PC-3 (cell line): ENCODE data around the gene PRLR. TPM values are rescaled to one million over a fixed set of nuclear protein-coding genes. Genes with fewer than 3 reads are reported as not detected.

Experiments used
- ATAC-seq: fragments of 200-7000 bp; cut with Tn5 transposase; 2 replicates; pipeline ENCODE4 v1.9.1; 2020; ENCODE audit warnings: mild to moderate bottlenecking, moderate library complexity
- BruUV-seq: library from RNA; stranded (reverse); fragments of 400-500 nt; replicated peaks from 2 replicates; lab custom pipeline; 2021; lab: Mats Ljungman, UMichigan
- CTCF ChIA-PET: fragments of 300-600 bp; sonication (Branson Sonifier 250); formaldehyde crosslinking; loops from one replicate; lab custom pipeline; 2022; ENCODE audit warnings: antibody characterized with exemption; lab: Charles Lee
- POLR2A ChIA-PET: fragments of 300-600 bp; sonication (Branson Sonifier 250); formaldehyde crosslinking; loops from one replicate; lab custom pipeline; 2022; ENCODE audit warnings: antibody characterized with exemption; ENCODE audit not compliant: unreplicated experiment; lab: Charles Lee
- DNase-seq: peaks from one replicate; pipeline ENCODE4 v3.0.0-alpha.2; 2015
- H2AFZ ChIP-seq: fragments of 300-600 bp; sonication (generic); 2 replicates; pipeline ENCODE4 v1.6.0; 2016; ENCODE audit warnings: antibody characterized with exemption, low read length
- H3F3A ChIP-seq: fragments of 300-600 bp; sonication (generic); one replicate; pipeline ENCODE4 v1.6.0; 2017; ENCODE audit warnings: antibody characterized with exemption, low read length, control low read depth, mild to moderate bottlenecking; ENCODE audit not compliant: unreplicated experiment
- H3K27ac ChIP-seq: fragments of 300-600 bp; sonication (generic); 2 replicates; pipeline ENCODE4 v1.5.1; 2016; ENCODE audit warnings: mild to moderate bottlenecking, low read length
- H3K27me3 ChIP-seq: fragments of 300-600 bp; sonication (generic); 2 replicates; pipeline ENCODE4 v1.6.1; 2016; ENCODE audit warnings: low read length, mixed read lengths
- H3K36me3 ChIP-seq: fragments of 300-600 bp; sonication (generic); 2 replicates; pipeline ENCODE4 v1.6.1; 2016; ENCODE audit warnings: low read depth, mixed run types, low read length, mixed read lengths
- H3K4me1 ChIP-seq: fragments of 300-600 bp; sonication (generic); 2 replicates; pipeline ENCODE4 v1.5.1; 2016; ENCODE audit warnings: low read length; ENCODE audit not compliant: insufficient read depth
- H3K4me2 ChIP-seq: fragments of 300-600 bp; sonication (generic); 2 replicates; pipeline ENCODE4 v1.6.0; 2016; ENCODE audit warnings: low read length
- H3K4me3 ChIP-seq: fragments of 300-600 bp; sonication (generic); 2 replicates; pipeline ENCODE4 v1.5.1; 2016; ENCODE audit warnings: mild to moderate bottlenecking, low read length, mixed read lengths
- H3K79me2 ChIP-seq: fragments of 300-600 bp; sonication (generic); 2 replicates; pipeline ENCODE4 v1.6.1; 2017; ENCODE audit warnings: low read length, mixed read lengths
- H3K9ac ChIP-seq: fragments of 300-600 bp; sonication (generic); 2 replicates; pipeline ENCODE4 v1.6.0; 2016; ENCODE audit warnings: mild to moderate bottlenecking, low read length
- H3K9me2 ChIP-seq: fragments of 300-600 bp; sonication (generic); replicated peaks from 2 replicates; pipeline ENCODE4 v1.6.1; 2016; ENCODE audit warnings: mixed run types, low read length, mixed read lengths
- H3K9me3 ChIP-seq: fragments of 300-600 bp; sonication (generic); 2 replicates; pipeline ENCODE4 v1.6.1; 2016; ENCODE audit warnings: low read length, mixed read lengths
- H4K20me1 ChIP-seq: fragments of 300-600 bp; sonication (generic); 2 replicates; pipeline ENCODE4 v1.6.1; 2016; ENCODE audit warnings: low read length, mixed read lengths
- EZH2 ChIP-seq: fragments of 300-600 bp; sonication (generic); IDR thresholded peaks from one replicate; pipeline ENCODE4 v1.6.1; 2017; ENCODE audit warnings: antibody characterized with exemption, mild to moderate bottlenecking, low read length; ENCODE audit not compliant: unreplicated experiment
- EZH2phosphoT487 ChIP-seq: fragments of 300-600 bp; sonication (generic); IDR thresholded peaks from 2 replicates; pipeline ENCODE4 v1.6.1; 2018; ENCODE audit warnings: mild to moderate bottlenecking, antibody characterized with exemption, low read length, borderline replicate concordance
- intact Hi-C: fragments of 100-400 bp; cut with micrococcal nuclease; formaldehyde crosslinking; loops from 2 replicates; pipeline ENCODE4 v1.9.0; 2023
- total RNA-seq: library from RNA; depleted of rRNA; stranded (reverse); fragments of >200 nt; gene quantifications from 2 replicates; pipeline ENCODE4 v1.2.3, GENCODE V29; 2014; rRNA removed
- TF ChIP-seq, protein P1 (sequence below): fragments of 300-600 bp; sonication (generic); conservative IDR thresholded peaks from 2 replicates; pipeline ENCODE4 v1.5.1; 2017; ENCODE audit warnings: antibody characterized with exemption, low read depth, mild to moderate bottlenecking, low read length

PRLR gene
- total RNA-seq, 1 experiment from 2014 or later = 0.29 TPM

DNA sequence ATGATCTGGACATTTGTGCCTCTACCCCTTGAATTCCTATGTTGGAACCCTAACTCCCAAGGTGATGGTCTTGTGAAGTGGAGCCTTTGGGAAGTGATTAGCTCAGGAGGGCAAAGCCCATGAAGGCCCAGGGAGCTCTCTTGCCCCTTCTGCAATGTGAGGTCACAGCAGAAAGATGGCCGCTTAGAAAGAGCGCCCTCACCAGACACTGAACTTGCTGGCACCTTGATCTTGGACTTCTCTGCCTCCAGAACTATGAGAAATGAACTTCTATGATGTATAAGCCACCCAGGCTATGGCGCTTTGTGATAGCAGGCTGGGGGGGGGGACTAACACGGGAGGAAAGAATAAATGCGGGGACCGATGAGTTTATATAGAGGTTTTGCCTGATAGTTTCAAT lies 227.8 kb downstream of the PRLR start:
- H3K27ac ChIP-seq = no peak overlapping the region
- no peak overlapping the region for H3K4me3 ChIP-seq
- no peaks in the 10 kb centered on the region; the same call in 1 of the 2 replicates for H3K27me3 ChIP-seq
- BruUV-seq = no TSS peak
- ATAC-seq (no peak), DNase-seq (no peak)
- TF ChIP-seq, protein P1, sequence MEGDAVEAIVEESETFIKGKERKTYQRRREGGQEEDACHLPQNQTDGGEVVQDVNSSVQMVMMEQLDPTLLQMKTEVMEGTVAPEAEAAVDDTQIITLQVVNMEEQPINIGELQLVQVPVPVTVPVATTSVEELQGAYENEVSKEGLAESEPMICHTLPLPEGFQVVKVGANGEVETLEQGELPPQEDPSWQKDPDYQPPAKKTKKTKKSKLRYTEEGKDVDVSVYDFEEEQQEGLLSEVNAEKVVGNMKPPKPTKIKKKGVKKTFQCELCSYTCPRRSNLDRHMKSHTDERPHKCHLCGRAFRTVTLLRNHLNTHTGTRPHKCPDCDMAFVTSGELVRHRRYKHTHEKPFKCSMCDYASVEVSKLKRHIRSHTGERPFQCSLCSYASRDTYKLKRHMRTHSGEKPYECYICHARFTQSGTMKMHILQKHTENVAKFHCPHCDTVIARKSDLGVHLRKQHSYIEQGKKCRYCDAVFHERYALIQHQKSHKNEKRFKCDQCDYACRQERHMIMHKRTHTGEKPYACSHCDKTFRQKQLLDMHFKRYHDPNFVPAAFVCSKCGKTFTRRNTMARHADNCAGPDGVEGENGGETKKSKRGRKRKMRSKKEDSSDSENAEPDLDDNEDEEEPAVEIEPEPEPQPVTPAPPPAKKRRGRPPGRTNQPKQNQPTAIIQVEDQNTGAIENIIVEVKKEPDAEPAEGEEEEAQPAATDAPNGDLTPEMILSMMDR = 0 out of 2 replicates have a peak, but pooled peaks have one; percentile 8
- no peak for TF ChIP-seq EZH2phosphoT487
- TF ChIP-seq EZH2 = no peak
- H3K4me2 ChIP-seq = no peak overlapping the region
- H3K9me2 ChIP-seq = no peaks in the 10 kb centered on the region
- POLR2A ChIA-PET = no interaction called here
- H3K9ac ChIP-seq = no peak overlapping the region
- H3K79me2 ChIP-seq = no peaks in the 10 kb centered on the region
- no peak overlapping the region for H2AFZ ChIP-seq
- intact Hi-C loops = loop anchor here (2.0 to 5.0 kb wide), 3 partner anchors 44 to 515 kb away; no protein-coding TSS in a partner anchor
- H3K36me3 ChIP-seq = no peaks in the 10 kb centered on the region
- H3F3A ChIP-seq = no peaks in the 10 kb centered on the region
- no peaks in the 10 kb centered on the region for H3K4me1 ChIP-seq
- CTCF ChIA-PET = no interaction called here
- H3K9me3 ChIP-seq = no peaks in the 10 kb centered on the region
- no peaks in the 10 kb centered on the region for H4K20me1 ChIP-seq

DNA sequence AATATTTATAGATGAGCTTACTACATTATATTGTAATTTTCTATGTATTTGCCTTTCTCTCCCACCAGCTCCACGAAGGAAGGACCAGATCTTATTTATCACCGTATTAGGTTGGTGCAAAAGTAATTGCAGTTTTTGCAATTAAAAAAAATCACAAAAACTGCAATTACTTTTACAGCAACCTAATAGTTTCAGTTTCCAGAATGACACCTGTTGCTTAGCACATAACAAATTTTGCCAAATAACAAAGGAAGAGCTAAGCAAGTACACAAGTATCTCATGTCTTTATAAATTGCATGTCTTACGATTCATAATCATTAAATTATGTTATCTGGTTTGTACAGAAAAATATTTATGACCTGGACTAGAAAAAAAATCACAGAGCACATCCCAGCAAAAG lies 228.4 kb downstream of the PRLR start:
- no TSS peak for BruUV-seq
- Histone ChIP-seq H3K36me3 (no peaks in the 10 kb centered on the region), H3F3A (no peaks in the 10 kb centered on the region), H3K27ac (no peak overlapping the region), H3K27me3 (no peaks in the 10 kb centered on the region; the same call in 1 of the 2 replicates), H3K79me2 (no peaks in the 10 kb centered on the region), H3K4me1 (no peaks in the 10 kb centered on the region), H4K20me1 (no peaks in the 10 kb centered on the region), H3K9me3 (no peaks in the 10 kb centered on the region), H2AFZ (no peak overlapping the region), H3K9ac (no peak overlapping the region), H3K4me2 (no peak overlapping the region), H3K4me3 (no peak overlapping the region), H3K9me2 (no peaks in the 10 kb centered on the region)
- no peak for DNase-seq
- intact Hi-C loops = loop anchor here (2.0 to 5.0 kb wide), 3 partner anchors 43 to 515 kb away; no protein-coding TSS in a partner anchor
- no peak for TF ChIP-seq EZH2
- TF ChIP-seq, protein P1 = no peak
- TF ChIP-seq EZH2phosphoT487 = no peak
- ChIA-PET POLR2A (interaction anchor here (1.0 kb wide), 1 partner anchor 701 kb away, joined by 3 read pairs; no protein-coding TSS in a partner anchor), CTCF (no interaction called here)
- ATAC-seq = no peak

Other genes with a start within 250 kb of the PRLR start
- not detected in 2 replicates for gene AGXT2, start 182.5 kb downstream of the PRLR start, total RNA-seq